HEK293T (cell line): ENCODE data around the gene TMEM243.

Source experiments
- BHLHE40 ChIP-seq: fragments of 450-650 bp; IDR thresholded peaks from 2 replicates; pipeline ENCODE4 v1.6.1; 2016; ENCODE audit warnings: mild to moderate bottlenecking, moderate library complexity, borderline replicate concordance
- ELF4 ChIP-seq: fragments of 450-650 bp; IDR thresholded peaks from 2 replicates; pipeline ENCODE4 v1.6.1; 2017; ENCODE audit warnings: antibody characterized with exemption
- FOXA1 ChIP-seq: fragments of 450-650 bp; IDR thresholded peaks from 2 replicates; pipeline ENCODE4 v1.6.1; 2016; ENCODE audit warnings: mild to moderate bottlenecking
- FOXK2 ChIP-seq: fragments of 450-650 bp; IDR thresholded peaks from 2 replicates; pipeline ENCODE4 v1.6.1; 2016; ENCODE audit warnings: mild to moderate bottlenecking
- SP1 ChIP-seq: fragments of 450-650 bp; IDR thresholded peaks from 2 replicates; pipeline ENCODE4 v1.6.1; 2017
- SUZ12 ChIP-seq: fragments of 450-650 bp; IDR thresholded peaks from 2 replicates; pipeline ENCODE4 v1.6.1; 2016; ENCODE audit warnings: mild to moderate bottlenecking
- TARDBP ChIP-seq: fragments of 450-650 bp; IDR thresholded peaks from 2 replicates; pipeline ENCODE4 v1.6.1; 2016

DNA sequence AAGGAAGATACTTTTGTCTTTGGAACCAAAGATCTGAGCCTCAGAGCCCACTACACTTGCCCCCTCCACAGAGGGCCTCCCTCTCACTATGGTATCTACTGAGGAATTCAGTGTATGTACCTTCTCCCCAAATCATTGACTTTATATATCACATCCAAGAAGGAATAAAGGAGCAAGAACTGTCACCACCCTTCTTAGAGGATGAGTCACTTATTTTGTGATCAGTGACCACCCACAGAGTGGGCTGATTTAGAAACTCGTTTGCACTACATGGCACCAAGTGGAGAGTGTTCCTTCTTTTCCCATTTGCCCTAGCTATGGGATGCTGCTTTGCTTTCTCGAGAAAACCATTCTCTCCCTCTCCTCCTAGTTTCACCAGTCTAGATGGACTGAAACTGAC is 5.7 kb downstream of the TMEM243 start:
- TF ChIP-seq BHLHE40 (no peak), FOXK2 (no peak), ELF4 (no peak), SP1 (no peak), SUZ12 (no peak), TARDBP (no peak), FOXA1 (no peak)
